HG02840 (cell line): Measurements from ENCODE around the gene SP140L.
"Not testable (repeated sequence)": the region's sequence is repeated elsewhere in the genome, so short reads cannot be mapped to it uniquely, and the experiment has no call there.

Source experiments
- ATAC-seq: cut with Tn5 transposase; IDR thresholded peaks from one replicate; pipeline ENCODE4 v1.9.1; 2021; ENCODE audit warnings: mild to moderate bottlenecking, moderate library complexity, moderate number of reproducible peaks; ENCODE audit not compliant: unreplicated experiment, low FRiP score

SP140L gene

GRCh38 chr2:230358305-230358704 is 31.3 kb downstream of the SP140L start:
- no peak for ATAC-seq

GRCh38 chr2:230360028-230360427 is 33.0 kb downstream of the SP140L start:
- no peak for ATAC-seq

GRCh38 chr2:230362030-230362691 is 35.2 kb downstream of the SP140L start:
- no peak for ATAC-seq

- ATAC-seq: no peak
Measured at GRCh38 chr2:230382108-230382507, 55.1 kb downstream of the SP140L start.

- ATAC-seq: no peak
Measured at GRCh38 chr2:230383453-230383852, 56.5 kb downstream of the SP140L start.

GRCh38 chr2:230384986-230385385 is 58.0 kb downstream of the SP140L start:
- ATAC-seq: no peak

GRCh38 chr2:230394301-230394700 is 67.3 kb downstream of the SP140L start:
- no peak for ATAC-seq

GRCh38 chr2:230398698-230399097 is 71.7 kb downstream of the SP140L start:
- ATAC-seq: not testable (repeated sequence)

GRCh38 chr2:230400041-230400440 is 73.0 kb downstream of the SP140L start:
- ATAC-seq: no peak

GRCh38 chr2:230400454-230400853 is 73.5 kb downstream of the SP140L start:
- ATAC-seq: no peak

GRCh38 chr2:230401026-230401425 is 74.0 kb downstream of the SP140L start:
- not testable (repeated sequence) for ATAC-seq

- ATAC-seq: no peak
Measured at GRCh38 chr2:230403746-230404145, 76.8 kb downstream of the SP140L start.

- no peak for ATAC-seq
Measured at GRCh38 chr2:230405824-230406223, 78.8 kb downstream of the SP140L start.

GRCh38 chr2:230408244-230408842 is 81.3 kb downstream of the SP140L start:
- ATAC-seq: no peak

GRCh38 chr2:230409316-230409715 is 82.3 kb downstream of the SP140L start:
- not testable (repeated sequence) for ATAC-seq

GRCh38 chr2:230410263-230410662 is 83.3 kb downstream of the SP140L start:
- no peak for ATAC-seq

GRCh38 chr2:230410861-230411569 is 84.0 kb downstream of the SP140L start:
- no peak for ATAC-seq

GRCh38 chr2:230411570-230412370 is 84.8 kb downstream of the SP140L start:
- ATAC-seq: peak; percentile 48

- ATAC-seq: no peak
Measured at GRCh38 chr2:230412371-230412711, 85.3 kb downstream of the SP140L start.

- no peak for ATAC-seq
Measured at GRCh38 chr2:230412846-230413245, 85.9 kb downstream of the SP140L start.

- no peak for ATAC-seq
Measured at GRCh38 chr2:230413479-230413878, 86.5 kb downstream of the SP140L start.
